Transverse colon (tissue), 4 donors: ENCODE results near the gene SERPINA9.

Source experiments
- CTCF ChIP-seq, 5 experiments: fragments of 200-600 bp in 3 of 5; fragments of 450-650 bp in 2 of 5; sonication (generic) in 3 of 5; IDR thresholded peaks; 1 replicate in 2 of 5; 2 replicates in 3 of 5; pipeline ENCODE4 v1.5.1; 2016 to 2017; ENCODE audit warnings: antibody characterized with exemption in 5 of 5, inconsistent platforms in 3 of 5, mild to moderate bottlenecking in 2 of 5, moderate library complexity in 1 of 5
- EP300 ChIP-seq: sonication (generic); formaldehyde crosslinking; IDR thresholded peaks from one replicate; pipeline ENCODE4 v1.6.1; 2017; ENCODE audit warnings: antibody characterized with exemption, low read depth
- POLR2A ChIP-seq: fragments of 450-650 bp; IDR thresholded peaks from one replicate; pipeline ENCODE4 v1.6.1; 2016; ENCODE audit warnings: antibody characterized with exemption, mild to moderate bottlenecking, moderate library complexity
- POLR2AphosphoS5 ChIP-seq, 3 donors: sonication (generic); formaldehyde crosslinking; IDR thresholded peaks; one replicate each; pipeline ENCODE4 v1.6.1; 2016; ENCODE audit warnings: antibody characterized with exemption in 3 of 3

GRCh38 chr14:94441531-94442205 lies 34.3 kb downstream of the SERPINA9 start:
- TF ChIP-seq CTCF (IDR thresholded peaks at IDR 0.05) (no peak), EP300 (no peak), POLR2AphosphoS5 (IDR thresholded peaks at IDR 0.05) (no peak), POLR2A (no peak)
